ENCODE results near the gene MRPS18B. TPM values are rescaled to one million over a fixed set of nuclear protein-coding genes. Genes with fewer than 3 reads are reported as not detected.
A peak's percentile ranks its signal among the peaks of the same experiment; 100 is the strongest.

Gene MRPS18B
- total and polyA plus RNA-seq, 2 of the 13 experiments (the other 11 are each of a cell fraction or from before 2014, with no cell fraction given) = 125 to 131 TPM

DNA sequence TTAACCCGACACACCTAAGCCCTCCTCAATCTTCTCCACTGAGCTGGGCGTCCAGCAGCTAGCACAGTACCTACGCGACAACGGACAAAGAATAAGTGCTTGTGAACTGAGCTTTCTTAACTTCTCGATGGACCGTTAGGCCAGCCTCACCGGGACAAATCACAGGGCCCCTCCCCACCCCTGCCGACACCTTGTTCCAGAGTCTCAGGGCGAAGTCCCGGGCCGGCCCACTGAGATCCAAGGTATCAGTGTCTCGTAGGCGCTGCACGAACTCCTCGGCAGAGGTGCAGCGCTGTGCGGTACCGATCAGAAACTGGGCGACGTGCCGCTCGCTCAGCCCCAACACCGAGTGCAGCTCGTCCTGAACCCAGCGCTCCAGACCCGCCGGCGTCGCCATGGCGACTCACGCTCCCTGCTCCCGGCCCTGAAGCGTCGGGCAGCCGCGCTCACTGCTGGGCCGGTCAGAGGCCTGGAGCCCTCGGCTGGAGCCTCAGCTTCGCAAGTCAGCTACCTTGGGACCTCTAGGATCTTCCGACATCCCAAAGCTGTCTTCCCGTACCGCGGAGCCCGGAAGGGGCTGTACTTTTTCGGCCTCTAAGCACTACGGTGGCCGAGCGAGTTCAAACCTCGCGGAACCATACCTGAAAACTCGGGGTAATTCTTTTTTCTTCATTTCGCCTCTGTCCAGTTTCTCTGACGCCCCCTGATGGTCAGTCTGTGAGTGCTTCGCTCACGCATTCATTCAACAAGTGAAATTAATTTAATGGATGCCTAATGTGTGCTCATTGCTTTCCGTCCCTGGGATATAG is 55.0 kb downstream of the MRPS18B start, which contains the start of gene DHX16 (continued):
- TF ChIP-seq NONO (IDR thresholded peaks at IDR 0.05) (no peak), NONO (CRISPR knock-in tag; conservative IDR thresholded peaks at IDR 0.05) (peak; percentile 89), ZMYM2 (CRISPR knock-in tag; IDR thresholded peaks at IDR 0.05) (no peak), MED13 (CRISPR knock-in tag; IDR thresholded peaks at IDR 0.05) (peak; percentile 66), ZNF160 (CRISPR knock-in tag; IDR thresholded peaks at IDR 0.05) (no peak; the same call in 1 of the 2 replicates), TP53 (CRISPR knock-in tag; conservative IDR thresholded peaks at IDR 0.05) (no peak; the same call in 1 of the 2 replicates), ZNF431 (CRISPR knock-in tag; IDR thresholded peaks at IDR 0.05; ENCODE audit: borderline replicate concordance, low read depth) (peak; percentile 83; the same call in 1 of the 2 replicates), MED8 (CRISPR knock-in tag; IDR thresholded peaks at IDR 0.05; ENCODE audit: insufficient replicate concordance) (peak; percentile 9), KDM6A (CRISPR knock-in tag; IDR thresholded peaks at IDR 0.05; ENCODE audit: low read depth) (no peak), ZNF761 (CRISPR knock-in tag; conservative IDR thresholded peaks at IDR 0.05) (no peak), ZFP82 (CRISPR knock-in tag; IDR thresholded peaks at IDR 0.05; ENCODE audit: borderline replicate concordance) (peak; percentile 96; the same call in 1 of the 2 replicates), EEA1 (CRISPR knock-in tag; IDR thresholded peaks at IDR 0.05; ENCODE audit: borderline replicate concordance) (no peak), SIN3A (IDR thresholded peaks at IDR 0.05; ENCODE audit: borderline replicate concordance, low read depth, low read length) (peak; percentile 98), ZNF383 (CRISPR knock-in tag; IDR thresholded peaks at IDR 0.05; ENCODE audit: borderline replicate concordance) (no peak), SP2 (CRISPR knock-in tag; IDR thresholded peaks at IDR 0.05) (peak; percentile 67; the same call in 1 of the 2 replicates)
- TF ChIP-seq, protein P1, sequence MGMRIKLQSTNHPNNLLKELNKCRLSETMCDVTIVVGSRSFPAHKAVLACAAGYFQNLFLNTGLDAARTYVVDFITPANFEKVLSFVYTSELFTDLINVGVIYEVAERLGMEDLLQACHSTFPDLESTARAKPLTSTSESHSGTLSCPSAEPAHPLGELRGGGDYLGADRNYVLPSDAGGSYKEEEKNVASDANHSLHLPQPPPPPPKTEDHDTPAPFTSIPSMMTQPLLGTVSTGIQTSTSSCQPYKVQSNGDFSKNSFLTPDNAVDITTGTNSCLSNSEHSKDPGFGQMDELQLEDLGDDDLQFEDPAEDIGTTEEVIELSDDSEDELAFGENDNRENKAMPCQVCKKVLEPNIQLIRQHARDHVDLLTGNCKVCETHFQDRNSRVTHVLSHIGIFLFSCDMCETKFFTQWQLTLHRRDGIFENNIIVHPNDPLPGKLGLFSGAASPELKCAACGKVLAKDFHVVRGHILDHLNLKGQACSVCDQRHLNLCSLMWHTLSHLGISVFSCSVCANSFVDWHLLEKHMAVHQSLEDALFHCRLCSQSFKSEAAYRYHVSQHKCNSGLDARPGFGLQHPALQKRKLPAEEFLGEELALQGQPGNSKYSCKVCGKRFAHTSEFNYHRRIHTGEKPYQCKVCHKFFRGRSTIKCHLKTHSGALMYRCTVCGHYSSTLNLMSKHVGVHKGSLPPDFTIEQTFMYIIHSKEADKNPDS (CRISPR knock-in tag; IDR thresholded peaks at IDR 0.05) = no peak
- TF ChIP-seq, protein P2, sequence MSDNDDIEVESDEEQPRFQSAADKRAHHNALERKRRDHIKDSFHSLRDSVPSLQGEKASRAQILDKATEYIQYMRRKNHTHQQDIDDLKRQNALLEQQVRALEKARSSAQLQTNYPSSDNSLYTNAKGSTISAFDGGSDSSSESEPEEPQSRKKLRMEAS (IDR thresholded peaks at IDR 0.05) = peak; percentile 38; the same call in 1 of the 2 replicates
- TF ChIP-seq, protein P3, sequence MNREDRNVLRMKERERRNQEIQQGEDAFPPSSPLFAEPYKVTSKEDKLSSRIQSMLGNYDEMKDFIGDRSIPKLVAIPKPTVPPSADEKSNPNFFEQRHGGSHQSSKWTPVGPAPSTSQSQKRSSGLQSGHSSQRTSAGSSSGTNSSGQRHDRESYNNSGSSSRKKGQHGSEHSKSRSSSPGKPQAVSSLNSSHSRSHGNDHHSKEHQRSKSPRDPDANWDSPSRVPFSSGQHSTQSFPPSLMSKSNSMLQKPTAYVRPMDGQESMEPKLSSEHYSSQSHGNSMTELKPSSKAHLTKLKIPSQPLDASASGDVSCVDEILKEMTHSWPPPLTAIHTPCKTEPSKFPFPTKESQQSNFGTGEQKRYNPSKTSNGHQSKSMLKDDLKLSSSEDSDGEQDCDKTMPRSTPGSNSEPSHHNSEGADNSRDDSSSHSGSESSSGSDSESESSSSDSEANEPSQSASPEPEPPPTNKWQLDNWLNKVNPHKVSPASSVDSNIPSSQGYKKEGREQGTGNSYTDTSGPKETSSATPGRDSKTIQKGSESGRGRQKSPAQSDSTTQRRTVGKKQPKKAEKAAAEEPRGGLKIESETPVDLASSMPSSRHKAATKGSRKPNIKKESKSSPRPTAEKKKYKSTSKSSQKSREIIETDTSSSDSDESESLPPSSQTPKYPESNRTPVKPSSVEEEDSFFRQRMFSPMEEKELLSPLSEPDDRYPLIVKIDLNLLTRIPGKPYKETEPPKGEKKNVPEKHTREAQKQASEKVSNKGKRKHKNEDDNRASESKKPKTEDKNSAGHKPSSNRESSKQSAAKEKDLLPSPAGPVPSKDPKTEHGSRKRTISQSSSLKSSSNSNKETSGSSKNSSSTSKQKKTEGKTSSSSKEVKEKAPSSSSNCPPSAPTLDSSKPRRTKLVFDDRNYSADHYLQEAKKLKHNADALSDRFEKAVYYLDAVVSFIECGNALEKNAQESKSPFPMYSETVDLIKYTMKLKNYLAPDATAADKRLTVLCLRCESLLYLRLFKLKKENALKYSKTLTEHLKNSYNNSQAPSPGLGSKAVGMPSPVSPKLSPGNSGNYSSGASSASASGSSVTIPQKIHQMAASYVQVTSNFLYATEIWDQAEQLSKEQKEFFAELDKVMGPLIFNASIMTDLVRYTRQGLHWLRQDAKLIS (CRISPR knock-in tag; IDR thresholded peaks at IDR 0.05) = 0 out of 2 replicates have a peak, but pooled peaks have one; percentile 16
- TF ChIP-seq, protein P4, sequence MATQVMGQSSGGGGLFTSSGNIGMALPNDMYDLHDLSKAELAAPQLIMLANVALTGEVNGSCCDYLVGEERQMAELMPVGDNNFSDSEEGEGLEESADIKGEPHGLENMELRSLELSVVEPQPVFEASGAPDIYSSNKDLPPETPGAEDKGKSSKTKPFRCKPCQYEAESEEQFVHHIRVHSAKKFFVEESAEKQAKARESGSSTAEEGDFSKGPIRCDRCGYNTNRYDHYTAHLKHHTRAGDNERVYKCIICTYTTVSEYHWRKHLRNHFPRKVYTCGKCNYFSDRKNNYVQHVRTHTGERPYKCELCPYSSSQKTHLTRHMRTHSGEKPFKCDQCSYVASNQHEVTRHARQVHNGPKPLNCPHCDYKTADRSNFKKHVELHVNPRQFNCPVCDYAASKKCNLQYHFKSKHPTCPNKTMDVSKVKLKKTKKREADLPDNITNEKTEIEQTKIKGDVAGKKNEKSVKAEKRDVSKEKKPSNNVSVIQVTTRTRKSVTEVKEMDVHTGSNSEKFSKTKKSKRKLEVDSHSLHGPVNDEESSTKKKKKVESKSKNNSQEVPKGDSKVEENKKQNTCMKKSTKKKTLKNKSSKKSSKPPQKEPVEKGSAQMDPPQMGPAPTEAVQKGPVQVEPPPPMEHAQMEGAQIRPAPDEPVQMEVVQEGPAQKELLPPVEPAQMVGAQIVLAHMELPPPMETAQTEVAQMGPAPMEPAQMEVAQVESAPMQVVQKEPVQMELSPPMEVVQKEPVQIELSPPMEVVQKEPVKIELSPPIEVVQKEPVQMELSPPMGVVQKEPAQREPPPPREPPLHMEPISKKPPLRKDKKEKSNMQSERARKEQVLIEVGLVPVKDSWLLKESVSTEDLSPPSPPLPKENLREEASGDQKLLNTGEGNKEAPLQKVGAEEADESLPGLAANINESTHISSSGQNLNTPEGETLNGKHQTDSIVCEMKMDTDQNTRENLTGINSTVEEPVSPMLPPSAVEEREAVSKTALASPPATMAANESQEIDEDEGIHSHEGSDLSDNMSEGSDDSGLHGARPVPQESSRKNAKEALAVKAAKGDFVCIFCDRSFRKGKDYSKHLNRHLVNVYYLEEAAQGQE (IDR thresholded peaks at IDR 0.05; ENCODE audit: borderline replicate concordance in 1 of 2, low read depth in 1 of 2, low read length in 2 of 2) = peak in 1 of 2 experiments; percentile 76; a peak in 1 of 4 replicates

Measured in HepG2 (cell line).